ENCODE data around the gene F2RL2. TPM values are rescaled to one million over a fixed set of nuclear protein-coding genes. Genes with fewer than 3 reads are reported as not detected.
"Not testable (repeated sequence)": the region's sequence is repeated elsewhere in the genome, so short reads cannot be mapped to it uniquely, and the experiment has no call there.

Gene F2RL2
- total RNA-seq, 2 donors from 2014 or later, result 0.09 to 0.39 TPM

DNA sequence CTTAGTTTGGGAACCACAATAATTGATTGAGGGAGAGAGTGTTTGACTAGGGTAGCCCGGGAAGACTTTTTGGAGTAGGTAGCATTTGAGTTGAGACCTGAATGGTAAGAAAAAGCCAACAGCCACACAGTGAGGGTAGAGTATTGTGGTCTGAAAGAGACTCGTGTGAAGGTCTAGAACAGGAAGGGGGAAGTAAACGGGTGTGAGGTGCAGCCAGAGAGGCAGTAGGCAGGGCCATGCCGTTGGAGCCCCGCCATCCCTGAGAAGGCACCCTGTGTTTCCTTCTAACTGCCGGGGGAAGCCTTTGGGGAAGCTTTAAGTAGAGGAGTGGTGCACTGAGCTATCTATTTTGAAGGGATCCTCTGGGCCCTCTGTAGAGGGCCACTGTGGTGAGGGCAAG is 3.5 kb upstream of the F2RL2 start:
- ATAC-seq (no peak), DNase-seq (no peak)
- intact Hi-C loops (cut with DNase I), result no loop called here

DNA sequence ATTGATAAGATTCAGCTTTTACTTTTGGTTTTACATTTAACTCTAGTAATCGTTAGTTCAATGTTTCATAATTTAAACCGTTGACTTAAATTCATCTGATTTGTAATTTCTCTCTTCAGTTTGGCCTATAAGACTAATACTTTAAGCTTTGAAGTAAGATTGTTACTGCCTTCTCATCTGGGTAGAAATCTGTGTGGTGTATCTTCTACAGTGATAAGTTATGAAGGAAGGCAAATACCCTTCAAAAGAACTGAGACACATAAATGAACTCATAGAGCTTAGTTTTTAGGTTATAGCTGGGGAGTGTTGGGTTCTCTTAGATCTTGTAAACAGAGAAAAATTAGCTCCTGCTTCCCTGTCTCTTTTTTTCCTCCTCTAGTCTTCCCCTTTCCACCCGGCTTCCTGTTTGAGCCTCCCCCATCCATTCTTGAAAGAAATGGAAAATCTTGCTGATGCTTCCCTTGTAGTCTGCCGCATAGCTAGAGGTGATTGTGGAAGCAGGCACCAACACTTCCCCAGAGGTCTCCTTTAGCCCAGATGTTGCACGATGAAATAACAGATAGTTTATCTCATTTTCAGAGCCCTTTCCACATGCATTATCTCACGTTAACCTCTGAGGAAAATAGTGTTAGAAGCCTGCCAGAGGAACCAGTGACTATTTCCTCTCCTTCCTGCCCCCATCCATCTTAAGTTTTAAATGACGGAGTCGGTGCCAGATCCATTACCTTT is 2.0 kb upstream of the F2RL2 start:
- no peak for ATAC-seq
- intact Hi-C loops (cut with DNase I), result no loop called here
- no peak for DNase-seq

DNA sequence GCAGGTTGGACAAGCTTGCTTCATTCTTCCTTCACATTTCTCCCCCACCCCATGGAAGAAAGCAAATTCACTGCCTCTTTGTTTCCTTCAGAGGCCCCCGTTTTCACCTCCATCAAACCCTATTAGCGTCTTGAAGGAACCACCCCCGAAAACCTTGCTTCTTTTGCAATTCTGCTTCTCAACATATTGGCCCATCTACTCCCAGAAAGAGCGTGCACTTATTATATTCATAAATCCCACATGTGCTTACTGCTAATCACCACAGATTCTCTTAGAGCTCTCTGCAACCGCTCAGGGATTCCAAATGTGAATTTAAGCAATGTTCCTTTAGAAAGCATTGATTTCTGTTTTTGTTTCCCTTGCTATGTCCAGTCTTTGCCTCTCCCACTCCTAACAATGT is 1.1 kb downstream of the F2RL2 start:
- ATAC-seq (no peak), DNase-seq (no peak)
- intact Hi-C loops (cut with DNase I), result no loop called here

DNA sequence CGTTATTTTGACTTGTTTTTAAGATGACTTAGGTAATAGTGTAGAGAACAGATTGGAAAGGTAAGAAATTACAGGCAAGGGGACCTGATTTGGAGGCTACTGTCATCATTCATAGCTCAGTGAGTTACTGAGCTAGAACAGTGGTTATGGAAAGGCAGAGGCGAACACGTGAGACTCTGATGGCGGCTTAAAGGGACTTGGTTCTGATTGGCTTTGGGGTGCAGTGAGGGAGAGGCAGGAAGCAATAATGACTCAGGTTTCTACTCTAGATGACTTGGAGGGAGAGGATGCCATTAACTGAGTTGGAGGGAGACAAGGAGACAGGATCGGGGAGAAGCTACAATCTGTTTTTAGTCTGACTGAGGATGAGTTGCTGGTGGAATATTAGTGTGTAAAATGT is 3.0 kb downstream of the F2RL2 start:
- ATAC-seq (no peak), DNase-seq (no peak)
- intact Hi-C loops (cut with DNase I), result no loop called here

DNA sequence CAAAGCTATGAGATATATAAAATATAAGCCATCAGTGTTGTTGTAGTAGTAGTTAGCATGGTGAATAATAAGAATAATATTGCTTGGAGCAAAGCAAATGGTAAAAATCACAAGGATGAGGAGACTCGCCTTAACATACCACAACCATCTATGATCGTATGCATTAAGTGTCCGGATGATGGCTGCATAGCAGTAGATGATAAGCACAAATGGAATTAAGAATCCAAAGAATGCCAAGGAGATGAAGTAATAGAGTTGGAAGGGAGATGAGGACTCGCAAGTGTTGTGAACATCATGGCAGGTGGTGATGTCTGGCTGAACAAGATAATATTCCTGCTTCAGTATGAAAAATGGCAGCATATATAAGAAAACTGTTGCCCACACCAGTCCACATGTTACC is 5.5 kb downstream of the F2RL2 start:
- DNase-seq (no peak), ATAC-seq (no peak)
- intact Hi-C loops (cut with DNase I), result no loop called here

DNA sequence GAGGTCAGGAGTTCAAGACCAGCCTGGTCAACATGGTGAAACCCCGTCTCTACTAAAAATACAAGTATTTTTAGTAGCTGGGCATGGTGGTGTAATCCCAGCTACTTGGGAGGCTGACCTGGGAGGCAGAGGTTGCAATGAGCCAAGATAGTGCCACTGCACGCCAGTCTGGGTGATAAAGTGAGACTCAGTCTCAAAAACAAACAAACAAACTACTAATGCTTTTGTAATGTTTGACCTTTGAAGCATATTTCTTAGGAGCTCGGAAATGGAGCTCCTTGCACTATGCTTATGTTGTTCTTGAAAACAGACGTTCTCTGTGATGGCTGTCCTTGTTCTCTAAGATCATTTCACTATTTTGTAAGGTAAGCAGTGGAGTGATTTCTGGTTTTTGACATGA is 6.0 kb downstream of the F2RL2 start:
- DNase-seq, result no peak
- no peak for ATAC-seq
- intact Hi-C loops (cut with DNase I), result no loop called here

DNA sequence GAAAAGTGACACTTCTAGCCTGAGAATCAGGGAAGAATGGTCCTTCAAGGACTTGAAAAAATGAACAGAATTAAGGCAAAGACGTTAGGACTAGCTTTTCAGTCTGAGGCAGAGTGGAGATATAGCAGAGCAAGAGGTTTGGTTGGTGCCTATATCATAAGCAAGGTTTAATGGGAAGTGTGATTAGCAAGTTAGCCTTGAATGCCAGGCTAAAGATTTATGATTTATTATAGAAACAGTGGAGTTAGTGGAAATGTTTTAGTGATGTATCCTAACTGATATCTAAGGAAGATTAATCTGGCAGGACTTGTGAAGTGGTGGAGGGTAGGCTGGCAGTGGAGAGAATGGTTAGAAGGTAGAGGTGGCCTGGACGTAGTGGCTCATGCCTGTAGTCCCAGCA is 7.0 kb downstream of the F2RL2 start:
- DNase-seq (no peak), ATAC-seq (no peak)
- intact Hi-C loops (cut with DNase I), result no loop called here

DNA sequence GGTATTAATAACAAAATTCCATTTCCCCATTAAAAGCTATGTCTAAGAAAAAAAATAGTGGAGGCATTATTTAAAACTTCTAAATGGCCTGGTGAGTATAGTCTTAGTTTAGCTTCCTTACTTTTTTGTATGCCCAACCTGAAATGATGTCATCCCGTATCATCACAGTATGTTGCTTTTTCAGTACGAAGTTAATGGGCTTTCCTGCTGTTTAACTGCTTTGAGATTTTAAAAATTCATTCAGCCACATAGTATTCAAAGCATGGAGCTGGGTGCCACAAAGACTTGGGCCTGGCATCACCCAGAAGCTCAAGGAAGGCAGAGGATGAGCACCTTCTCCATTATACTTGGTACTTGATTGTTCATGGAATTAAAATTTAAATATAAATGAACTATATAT is 7.4 kb downstream of the F2RL2 start:
- ATAC-seq, result no peak
- DNase-seq, result no peak
- intact Hi-C loops (cut with DNase I), result no loop called here

DNA sequence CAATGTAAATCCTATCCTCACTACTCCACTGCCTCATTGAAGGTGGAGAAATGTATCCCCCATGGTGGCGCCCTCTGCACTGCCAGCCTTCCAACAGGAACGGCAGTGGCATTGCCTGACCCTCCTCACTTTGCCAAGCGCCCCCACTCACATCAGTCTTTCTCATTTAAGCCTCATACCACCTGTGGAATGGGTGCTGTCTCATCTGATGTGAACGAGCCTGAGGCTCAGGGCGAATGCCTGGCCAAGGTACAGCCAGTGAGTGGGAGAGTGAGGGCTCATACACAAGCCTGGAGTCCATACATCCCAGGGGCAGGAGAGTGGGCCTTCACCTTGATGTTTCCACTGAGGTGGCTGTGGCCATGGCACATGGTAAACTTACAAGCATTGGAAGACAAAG is 10.3 kb downstream of the F2RL2 start:
- intact Hi-C loops (cut with DNase I), result no loop called here
- DNase-seq (no peak), ATAC-seq (no peak)

DNA sequence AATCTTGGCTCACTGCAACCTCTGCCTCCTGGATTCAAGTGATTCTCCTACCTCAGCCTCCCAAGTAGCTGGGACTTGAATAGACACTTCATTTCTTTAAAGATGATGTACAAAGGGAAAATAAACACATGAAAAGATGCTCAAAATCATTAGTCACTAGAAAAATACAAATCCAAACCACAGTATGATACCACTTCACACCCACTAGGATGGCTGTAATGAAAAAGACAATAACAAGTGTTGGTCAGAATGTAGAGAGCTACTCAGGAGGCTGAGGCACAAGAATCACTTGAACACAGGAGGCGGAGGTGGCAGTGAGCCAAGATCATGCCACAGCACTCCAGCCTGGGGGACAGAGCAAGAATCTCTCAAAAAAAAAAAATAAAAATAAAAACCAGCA is 13.0 kb downstream of the F2RL2 start:
- DNase-seq (no peak), ATAC-seq (no peak)
- intact Hi-C loops (cut with DNase I), result no loop called here

DNA sequence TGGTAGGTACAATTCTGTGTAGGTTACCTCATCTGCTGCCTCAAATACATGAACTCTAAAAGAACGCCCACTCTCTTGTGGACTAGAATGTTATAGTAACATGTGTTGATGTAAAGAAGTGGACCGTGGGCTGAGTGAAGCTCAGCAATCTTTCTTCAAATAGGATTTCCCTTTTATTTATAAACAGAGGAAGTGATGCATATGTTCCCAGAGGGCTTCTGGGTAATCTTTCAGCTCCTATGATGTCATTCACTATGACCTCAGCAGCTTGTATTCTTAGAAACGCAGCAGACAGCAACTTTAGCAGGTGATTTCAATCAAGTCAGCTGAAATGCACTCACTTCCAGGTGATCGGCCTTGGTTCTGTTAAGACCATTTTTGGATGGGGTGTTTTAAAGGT is 14.4 kb downstream of the F2RL2 start:
- ATAC-seq, result no peak
- DNase-seq, result no peak
- intact Hi-C loops (cut with DNase I), result no loop called here

DNA sequence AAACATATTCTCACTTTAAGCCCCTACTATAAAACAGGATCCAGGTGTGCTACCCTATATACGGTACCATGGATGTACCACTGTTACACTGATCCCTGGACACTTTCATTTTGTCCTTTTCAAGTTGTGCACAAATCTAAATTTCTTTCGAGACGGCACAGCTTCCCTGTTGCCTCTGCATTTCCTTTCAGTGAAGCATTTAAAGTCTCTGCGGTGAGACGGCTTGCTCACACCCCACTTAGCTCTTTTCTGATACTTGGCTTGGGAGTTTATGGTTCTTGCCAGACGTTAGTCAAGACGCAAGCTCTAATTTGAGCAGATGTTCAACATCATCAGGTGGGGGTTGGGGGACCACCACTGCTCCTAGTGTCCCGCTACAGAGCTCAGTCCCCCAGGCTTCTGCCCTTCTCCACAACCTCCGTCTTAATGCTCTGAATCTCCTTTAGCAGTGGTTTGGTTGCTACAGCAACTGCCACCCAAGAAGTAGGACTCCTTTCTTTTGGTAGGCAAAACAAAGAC is 15.8 kb downstream of the F2RL2 start:
- DNase-seq (no peak), ATAC-seq (peak in 1 of 2 donors; percentile 21)
- intact Hi-C loops (cut with DNase I), result no loop called here

DNA sequence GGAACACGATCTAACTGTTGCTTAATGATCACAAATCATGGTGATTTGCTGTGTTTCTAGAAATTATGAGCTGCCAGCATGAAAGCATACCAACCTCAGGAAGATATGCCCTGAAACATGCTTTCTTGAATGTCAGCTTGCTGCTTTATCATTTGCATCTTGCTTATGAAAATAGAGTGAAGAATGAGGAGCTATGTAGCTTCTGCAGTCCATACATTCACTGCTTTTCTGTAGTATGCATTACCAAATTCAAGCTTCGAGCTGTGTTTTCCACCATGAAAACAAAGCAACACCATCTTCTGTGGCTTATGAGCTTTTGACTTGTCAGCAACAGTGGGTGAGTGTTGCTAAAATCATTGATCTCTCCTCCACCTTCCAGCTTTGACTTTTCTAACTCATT is 16.5 kb downstream of the F2RL2 start:
- ATAC-seq (no peak), DNase-seq (no peak)
- intact Hi-C loops (cut with DNase I), result no loop called here

DNA sequence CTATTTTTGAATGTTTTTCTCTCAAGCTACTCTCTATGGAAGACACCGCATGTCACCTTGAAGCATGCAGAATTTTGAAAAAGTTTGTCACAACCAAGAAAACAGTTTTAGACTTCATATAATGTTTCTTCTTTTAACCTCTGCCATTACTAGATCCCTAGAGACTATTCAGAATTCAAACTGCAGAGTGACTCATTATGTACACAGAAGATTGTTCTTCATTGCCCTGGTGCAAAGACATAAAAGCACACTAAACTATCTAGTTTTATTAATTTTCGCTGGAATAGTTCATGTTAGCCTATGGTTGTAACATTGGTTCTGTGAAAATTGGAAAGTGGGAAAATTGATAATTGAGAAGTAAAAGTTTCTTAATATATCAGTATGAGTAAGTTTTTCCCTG is 18.4 kb downstream of the F2RL2 start:
- ATAC-seq, result no peak
- no peak for DNase-seq
- intact Hi-C loops (cut with DNase I), result no loop called here

DNA sequence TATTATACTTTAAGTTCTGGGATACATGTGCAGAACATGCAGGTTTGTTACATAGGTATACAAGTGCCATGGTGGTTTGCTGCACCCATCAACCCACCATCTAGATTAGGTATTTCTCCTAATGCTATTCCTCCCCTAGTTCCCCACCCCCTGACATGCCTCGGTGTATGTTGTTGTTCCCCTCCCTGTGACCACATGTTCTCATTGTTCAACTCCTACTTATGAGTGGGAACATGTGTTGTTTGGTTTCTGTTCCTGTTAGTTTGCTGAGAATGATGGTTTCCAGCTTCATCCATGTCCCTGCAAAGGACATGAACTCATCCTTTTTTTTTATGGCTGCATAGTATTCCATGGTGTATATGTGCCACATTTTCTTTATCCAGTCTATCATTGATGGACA is 19.2 kb downstream of the F2RL2 start:
- DNase-seq; intact Hi-C loops (cut with DNase I); ATAC-seq: not testable (repeated sequence)

DNA sequence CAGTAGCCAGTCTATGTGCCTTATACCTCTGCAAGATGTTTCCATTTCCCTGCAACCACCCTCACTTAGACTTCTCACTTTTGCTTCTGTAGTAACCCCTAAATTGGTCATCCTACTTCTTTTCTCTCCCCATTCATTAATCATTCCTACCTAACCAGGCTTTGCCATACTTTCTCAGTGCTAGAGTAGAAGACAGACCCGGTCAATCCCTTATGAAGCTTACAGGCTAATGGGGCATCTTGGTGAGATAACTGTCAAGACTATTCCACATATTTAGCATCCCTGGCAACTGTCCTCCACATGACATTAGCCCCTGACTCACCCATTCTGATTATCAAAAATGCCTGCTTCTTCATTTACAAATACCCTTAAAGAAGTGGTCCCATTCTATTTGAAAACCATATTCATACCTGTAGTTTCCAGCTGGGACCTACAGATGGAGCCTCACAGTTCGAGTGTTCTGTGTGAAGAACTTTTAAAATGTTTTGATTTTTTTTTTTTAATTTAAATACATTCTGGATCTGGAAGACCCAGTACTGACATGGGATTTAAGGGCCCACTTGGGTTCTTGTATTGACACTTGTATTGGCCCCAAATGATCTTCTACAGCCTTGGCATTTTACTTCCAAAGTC is 21.0 kb downstream of the F2RL2 start:
- no peak for ATAC-seq
- intact Hi-C loops (cut with DNase I), result no loop called here
- no peak for DNase-seq

DNA sequence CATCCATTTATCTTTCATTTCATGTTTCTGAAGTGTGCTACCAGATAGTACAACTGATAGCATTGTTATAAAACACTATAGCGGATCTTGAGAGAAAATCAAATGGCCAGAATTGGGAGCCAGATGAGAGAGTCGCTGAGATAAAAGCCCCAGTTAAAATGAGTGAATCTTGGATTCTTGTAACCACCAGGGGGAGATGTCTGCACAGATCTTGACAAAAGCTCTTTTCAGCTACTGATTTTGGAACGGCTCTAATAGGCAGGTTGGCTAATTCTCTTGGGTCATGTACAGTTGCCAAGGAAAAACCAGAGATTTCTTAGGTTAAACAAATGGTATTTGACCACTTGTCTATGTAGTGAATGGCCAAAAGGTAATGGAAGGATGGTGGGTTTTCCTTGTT is 21.7 kb downstream of the F2RL2 start:
- DNase-seq (no peak), ATAC-seq (peak; percentile 55 to 78)
- intact Hi-C loops (cut with DNase I), result loop anchor here in 1 of 2 donors (1.0 kb wide), 1 partner anchor 173 kb away; no protein-coding TSS in a partner anchor

DNA sequence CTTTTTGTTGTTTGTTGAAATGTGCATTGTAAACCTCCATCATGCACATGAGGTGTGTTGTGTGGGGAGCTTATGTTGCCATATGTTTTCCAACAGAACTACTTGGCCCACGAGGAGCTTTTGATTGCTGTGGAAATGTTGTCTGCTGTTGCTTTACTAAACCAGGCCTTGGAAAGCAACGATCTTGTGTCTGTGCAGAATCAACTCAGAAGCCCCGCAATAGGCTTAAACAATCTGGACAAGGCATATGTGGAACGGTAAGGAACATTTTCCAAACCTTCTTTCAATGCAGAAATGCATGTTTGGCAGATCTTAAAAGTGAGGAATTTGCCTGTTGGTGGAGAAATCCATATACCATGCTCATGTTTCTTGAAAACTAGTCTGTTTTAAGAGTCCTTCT is 22.5 kb downstream of the F2RL2 start:
- intact Hi-C loops (cut with DNase I), result loop anchor here in 1 of 2 donors (1.0 kb wide), 1 partner anchor 174 kb away; no protein-coding TSS in a partner anchor
- no peak for ATAC-seq
- DNase-seq, result no peak

DNA sequence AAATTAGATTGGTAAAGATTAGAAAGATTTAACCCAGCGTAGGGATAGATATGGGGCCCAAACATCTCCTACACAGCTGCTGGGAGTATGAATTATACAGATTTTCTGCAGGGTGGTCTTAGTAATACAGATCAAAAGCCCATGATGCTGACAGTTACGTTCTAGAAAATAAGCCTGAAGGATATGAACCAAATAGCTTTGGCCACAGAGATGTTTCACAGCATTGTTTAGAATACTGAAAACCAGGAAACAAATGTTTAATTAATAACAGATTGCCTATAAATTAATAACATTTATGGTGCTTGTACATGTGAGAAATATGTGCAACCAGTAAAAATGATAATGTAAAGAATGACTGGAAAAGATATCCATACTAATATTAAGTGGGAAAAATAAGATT is 24.7 kb downstream of the F2RL2 start:
- ATAC-seq, result no peak
- intact Hi-C loops (cut with DNase I), result no loop called here
- no peak for DNase-seq

DNA sequence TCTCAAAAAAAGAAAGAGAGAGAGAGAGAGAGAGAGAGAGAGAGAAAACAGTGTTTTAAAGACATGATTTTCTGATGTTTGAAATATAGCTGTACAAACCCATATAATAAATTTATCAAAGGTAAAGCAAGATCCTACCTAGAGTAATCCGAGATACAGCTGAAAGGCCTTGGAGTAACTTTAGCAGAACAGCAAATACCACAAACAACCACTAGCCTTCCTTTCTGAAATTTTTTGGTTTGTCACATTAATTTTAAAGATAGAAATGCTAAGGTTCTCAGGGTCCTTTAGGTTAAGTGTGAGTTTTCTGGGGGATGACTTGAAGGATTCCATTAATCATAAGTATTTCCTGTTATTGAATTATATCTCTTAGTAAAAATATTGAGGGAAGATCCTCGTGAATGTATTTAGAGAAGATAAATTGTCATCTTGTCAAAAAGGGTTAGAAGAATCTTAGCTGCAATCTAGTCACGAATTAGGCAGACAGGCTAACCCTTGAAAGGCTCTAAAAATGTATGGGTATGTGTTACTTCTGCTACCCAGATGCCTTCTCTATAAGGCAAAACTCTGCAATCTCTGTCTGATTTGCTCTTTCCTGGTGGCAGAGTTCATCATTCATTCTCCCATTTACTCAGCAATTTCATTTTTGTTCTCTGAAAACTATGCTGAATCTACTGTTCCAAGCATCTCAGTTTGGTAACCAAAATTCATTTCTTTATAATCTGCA is 27.3 kb downstream of the F2RL2 start:
- DNase-seq (no peak), ATAC-seq (no peak)
- intact Hi-C loops (cut with DNase I), result no loop called here

Measured in left cardiac atrium (tissue), 4 donors.